ENCODE measurements around the gene PGS1.

The PGS1 gene

GRCh38 chr17:78396441-78397337 is 18.2 kb downstream of the PGS1 start:
- no peaks in the 10 kb centered on the region for H3K27me3 Mint-ChIP-seq

GRCh38 chr17:78397681-78398101 is 19.2 kb downstream of the PGS1 start:
- Mint-ChIP-seq H3K4me1 (peaks cover 2% of the 10 kb centered on the region), H3K4me3 (no peak overlapping the region), H3K27ac (peak overlapping the region; percentile 46), H3K27me3 (no peaks in the 10 kb centered on the region), H3K36me3 (ENCODE audit: low read depth) (peaks cover 49% of the 10 kb centered on the region), H3K9me3 (no peaks in the 10 kb centered on the region)
- ATAC-seq, result no peak
- no peak for DNase-seq

More at GRCh38 chr17:78396441-78397337, 18.2 kb downstream of the PGS1 start:
- Mint-ChIP-seq H3K27ac (no peak overlapping the region), H3K4me3 (no peak overlapping the region), H3K4me1 (peaks cover 9% of the 10 kb centered on the region), H3K36me3 (ENCODE audit: low read depth) (peaks cover 47% of the 10 kb centered on the region), H3K9me3 (no peaks in the 10 kb centered on the region)
- ATAC-seq (no peak), DNase-seq (no peak)

GRCh38 chr17:78398390-78398789 is 19.9 kb downstream of the PGS1 start:
- no peaks in the 10 kb centered on the region for H3K9me3 Mint-ChIP-seq
- H3K36me3 Mint-ChIP-seq (ENCODE audit: low read depth), result peaks cover 54% of the 10 kb centered on the region
- ATAC-seq (no peak), DNase-seq (no peak)
- no peak overlapping the region for H3K27ac Mint-ChIP-seq
- no peaks in the 10 kb centered on the region for H3K27me3 Mint-ChIP-seq
- no peak overlapping the region for H3K4me3 Mint-ChIP-seq
- H3K4me1 Mint-ChIP-seq, result peaks cover 2% of the 10 kb centered on the region

GRCh38 chr17:78399028-78399692 is 20.7 kb downstream of the PGS1 start:
- Mint-ChIP-seq H3K36me3 (ENCODE audit: low read depth) (peaks cover 53% of the 10 kb centered on the region), H3K27me3 (no peaks in the 10 kb centered on the region), H3K4me3 (no peak overlapping the region), H3K27ac (no peak overlapping the region), H3K4me1 (no peaks in the 10 kb centered on the region), H3K9me3 (no peaks in the 10 kb centered on the region)
- no peak for DNase-seq
- no peak for ATAC-seq

- peaks cover 58% of the 10 kb centered on the region for H3K36me3 Mint-ChIP-seq (ENCODE audit: low read depth)
- ATAC-seq, result no peak
- no peaks in the 10 kb centered on the region for H3K4me1 Mint-ChIP-seq
Observed at GRCh38 chr17:78399693-78400144, 21.3 kb downstream of the PGS1 start.

GRCh38 chr17:78400581-78401240 is 22.3 kb downstream of the PGS1 start:
- Mint-ChIP-seq H3K4me3 (no peak overlapping the region), H3K4me1 (peaks cover 2% of the 10 kb centered on the region), H3K36me3 (ENCODE audit: low read depth) (peaks cover 59% of the 10 kb centered on the region), H3K9me3 (no peaks in the 10 kb centered on the region), H3K27ac (no peak overlapping the region), H3K27me3 (no peaks in the 10 kb centered on the region)
- ATAC-seq (no peak), DNase-seq (no peak)

More at GRCh38 chr17:78399693-78400144, 21.3 kb downstream of the PGS1 start:
- H3K27ac Mint-ChIP-seq, result no peak overlapping the region
- DNase-seq, result no peak
- H3K4me3 Mint-ChIP-seq, result no peak overlapping the region
- H3K9me3 Mint-ChIP-seq, result no peaks in the 10 kb centered on the region
- no peaks in the 10 kb centered on the region for H3K27me3 Mint-ChIP-seq

DNA sequence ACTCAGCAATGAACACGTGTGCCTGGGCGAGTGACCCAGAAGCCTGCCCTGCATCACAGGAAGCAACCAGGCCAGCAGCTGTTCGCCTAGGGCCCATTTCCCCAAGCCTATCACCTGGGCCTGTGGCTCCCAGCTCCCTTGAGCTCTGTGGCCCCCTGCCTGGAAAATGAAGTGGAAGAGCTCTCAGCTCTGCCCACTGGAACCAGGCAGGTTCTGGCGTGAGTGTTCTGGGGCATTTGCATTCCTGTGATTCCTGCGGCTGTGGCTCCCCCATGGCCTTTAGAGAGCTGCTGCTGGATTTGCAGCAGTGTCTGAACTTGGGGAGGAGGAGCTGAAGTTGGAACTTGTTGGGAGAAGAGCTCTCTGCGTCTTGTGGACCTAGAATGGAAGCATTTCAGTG is 22.8 kb downstream of the PGS1 start:
- H3K4me3 Mint-ChIP-seq, result no peak overlapping the region
- peaks cover 3% of the 10 kb centered on the region for H3K4me1 Mint-ChIP-seq
- H3K36me3 Mint-ChIP-seq (ENCODE audit: low read depth), result peaks cover 57% of the 10 kb centered on the region
- H3K27ac Mint-ChIP-seq, result no peak overlapping the region
- no peaks in the 10 kb centered on the region for H3K9me3 Mint-ChIP-seq
- H3K27me3 Mint-ChIP-seq, result no peaks in the 10 kb centered on the region
- DNase-seq (no peak), ATAC-seq (no peak)

GRCh38 chr17:78401891-78402290 is 23.4 kb downstream of the PGS1 start:
- H3K36me3 Mint-ChIP-seq (ENCODE audit: low read depth), result peaks cover 55% of the 10 kb centered on the region

DNA sequence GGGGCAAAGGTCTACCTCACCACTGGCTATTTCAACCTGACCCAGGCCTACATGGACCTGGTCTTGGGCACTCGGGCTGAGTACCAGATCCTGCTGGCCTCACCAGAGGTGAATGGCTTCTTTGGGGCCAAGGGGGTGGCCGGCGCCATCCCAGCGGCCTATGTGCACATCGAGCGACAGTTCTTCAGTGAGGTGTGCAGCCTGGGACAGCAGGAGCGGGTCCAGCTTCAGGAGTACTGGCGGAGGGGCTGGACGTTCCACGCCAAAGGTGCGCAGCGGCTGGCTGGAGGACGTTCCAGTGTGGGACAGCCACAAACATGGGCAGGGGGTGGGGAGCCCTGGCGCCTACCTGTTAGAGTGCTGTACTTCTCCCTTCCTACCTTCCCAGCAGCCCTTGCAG is 25.4 kb downstream of the PGS1 start:
- Mint-ChIP-seq H3K27ac (no peak overlapping the region), H3K4me1 (peaks cover 18% of the 10 kb centered on the region), H3K9me3 (no peaks in the 10 kb centered on the region), H3K27me3 (no peaks in the 10 kb centered on the region), H3K4me3 (no peak overlapping the region), H3K36me3 (ENCODE audit: low read depth) (peaks cover 44% of the 10 kb centered on the region)
- no peak for DNase-seq
- ATAC-seq, result no peak

More at GRCh38 chr17:78401891-78402290, 23.4 kb downstream of the PGS1 start:
- H3K4me3 Mint-ChIP-seq, result no peak overlapping the region
- H3K4me1 Mint-ChIP-seq, result peaks cover 10% of the 10 kb centered on the region
- H3K27ac Mint-ChIP-seq, result no peak overlapping the region
- no peaks in the 10 kb centered on the region for H3K9me3 Mint-ChIP-seq
- DNase-seq, result no peak
- H3K27me3 Mint-ChIP-seq, result no peaks in the 10 kb centered on the region
- ATAC-seq, result no peak

DNA sequence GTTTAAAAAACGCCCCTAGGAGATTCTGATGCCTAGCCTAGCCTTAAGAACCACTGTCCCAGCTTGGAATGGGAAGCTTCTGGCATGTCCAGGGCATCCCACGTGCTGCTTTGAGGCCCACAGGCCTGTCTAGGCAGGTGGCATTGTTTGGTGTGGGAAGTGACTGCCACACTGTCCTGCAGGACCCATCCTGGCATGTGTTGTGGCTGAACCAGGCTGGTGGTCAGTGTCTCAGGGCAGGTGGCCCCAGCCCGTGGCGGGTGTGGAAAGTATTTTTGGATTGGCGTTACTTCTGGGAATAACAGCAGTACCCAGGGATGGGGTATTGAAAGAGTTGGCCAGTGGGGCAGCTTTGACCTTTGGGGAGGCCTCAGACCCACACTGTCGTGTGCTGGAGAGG is 27.9 kb downstream of the PGS1 start:
- ATAC-seq (no peak), DNase-seq (no peak)
- Mint-ChIP-seq H3K9me3 (no peaks in the 10 kb centered on the region), H3K4me1 (peaks cover 26% of the 10 kb centered on the region), H3K27ac (no peak overlapping the region), H3K27me3 (no peaks in the 10 kb centered on the region), H3K4me3 (no peak overlapping the region), H3K36me3 (ENCODE audit: low read depth) (peaks cover 38% of the 10 kb centered on the region)

GRCh38 chr17:78406920-78407319 is 28.5 kb downstream of the PGS1 start:
- Mint-ChIP-seq H3K36me3 (ENCODE audit: low read depth) (peaks cover 40% of the 10 kb centered on the region), H3K4me3 (no peak overlapping the region), H3K27me3 (no peaks in the 10 kb centered on the region), H3K9me3 (no peaks in the 10 kb centered on the region), H3K4me1 (peaks cover 29% of the 10 kb centered on the region), H3K27ac (no peak overlapping the region)
- no peak for ATAC-seq
- no peak for DNase-seq

DNA sequence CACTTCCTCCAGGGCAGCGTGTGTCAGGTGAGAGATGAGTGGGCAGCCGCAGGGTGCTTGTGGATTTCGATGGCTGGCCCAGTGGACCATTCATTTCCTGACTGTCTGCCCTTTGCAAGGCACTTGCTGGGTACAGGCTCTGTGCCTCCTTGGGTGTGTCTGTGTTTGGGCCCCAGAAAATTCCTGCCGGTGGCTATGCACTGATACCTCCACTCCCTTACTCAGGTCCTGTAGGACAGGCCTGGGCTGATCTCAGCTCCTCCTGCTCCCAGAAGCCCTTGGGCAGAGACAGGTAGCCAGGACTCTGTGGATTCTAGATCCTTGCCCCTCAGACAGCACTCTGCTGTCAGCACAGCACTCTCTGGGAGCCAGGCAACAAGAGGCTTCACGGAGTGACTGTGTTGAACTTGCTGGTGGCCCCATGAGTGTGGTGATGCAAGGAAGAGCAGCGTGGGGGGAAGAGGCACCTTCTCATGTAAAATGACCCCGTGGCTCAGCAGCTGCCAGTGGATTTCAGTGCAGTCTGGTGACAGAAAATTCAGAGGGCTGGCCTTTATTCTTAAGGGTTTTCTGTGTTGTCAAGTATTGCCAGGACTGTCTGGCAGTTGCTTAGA is 29.0 kb downstream of the PGS1 start:
- H3K27me3 Mint-ChIP-seq, result no peaks in the 10 kb centered on the region

GRCh38 chr17:78408476-78409050 is 30.1 kb downstream of the PGS1 start:
- ATAC-seq (no peak), DNase-seq (no peak)
- H3K36me3 Mint-ChIP-seq (ENCODE audit: low read depth), result peaks cover 32% of the 10 kb centered on the region
- H3K4me1 Mint-ChIP-seq, result peaks cover 45% of the 10 kb centered on the region
- H3K27ac Mint-ChIP-seq, result no peak overlapping the region
- no peaks in the 10 kb centered on the region for H3K9me3 Mint-ChIP-seq
- H3K27me3 Mint-ChIP-seq, result no peaks in the 10 kb centered on the region
- no peak overlapping the region for H3K4me3 Mint-ChIP-seq

More for the DNA sequence above, 29.0 kb downstream of the PGS1 start:
- Mint-ChIP-seq H3K27ac (peak overlapping the region; percentile 19), H3K4me3 (no peak overlapping the region), H3K9me3 (no peaks in the 10 kb centered on the region), H3K4me1 (peaks cover 34% of the 10 kb centered on the region), H3K36me3 (ENCODE audit: low read depth) (peaks cover 40% of the 10 kb centered on the region)
- DNase-seq (no peak), ATAC-seq (no peak)
